ENCODE measurements around the gene C1R. TPM values are rescaled to one million over a fixed set of nuclear protein-coding genes. Genes with fewer than 3 reads are reported as not detected.

C1R gene
- total RNA-seq, 4 donors from 2014 or later = 68.5 to 154 (median 125) TPM

- H3K36me3 ChIP-seq = no peaks in the 10 kb centered on the region
- peak in 1 of 3 donors; percentile 31 for TF ChIP-seq POLR2AphosphoS5 (IDR thresholded peaks at IDR 0.05)
- no peak for TF ChIP-seq CTCF (IDR thresholded peaks at IDR 0.05)
- H3K4me3 ChIP-seq = peak overlapping the region; percentile 27 to 49 (median 34)
- H3K4me1 ChIP-seq = peaks cover 4 to 38% (median 5%) of the 10 kb centered on the region in 4 donors
- H3K9me3 ChIP-seq = no peaks in the 10 kb centered on the region
- DNase-seq = peak; percentile 22
- intact Hi-C loops (cut with DNase I; ENCODE audit: low total_unique reads) = loop anchor here (2.0 kb wide), 1 partner anchor 31 kb away; the partner anchor contains the start of gene C1S
- in situ Hi-C loops (cut with MboI; ENCODE audit: low pct_ligation_motif_present in 1 of 4, low pct_unique_long_range_greater_than_20kb in 1 of 4, low sequenced_read_pairs in 3 of 4) = no loop called here
- H3K27me3 ChIP-seq = no peaks in the 10 kb centered on the region
- WGBS, 2 donors (ENCODE audit: low coverage in 1 of 2) = 43% methylated on average over 10 of the region's 10 CpGs; no CpG with 5 or more reads in 1 of the 2 donors
- peak overlapping the region; percentile 69 to 84 (median 75) for H3K27ac ChIP-seq
Observed at GRCh38 chr12:7091660-7092228, 501 bp downstream of the C1R start.

DNA sequence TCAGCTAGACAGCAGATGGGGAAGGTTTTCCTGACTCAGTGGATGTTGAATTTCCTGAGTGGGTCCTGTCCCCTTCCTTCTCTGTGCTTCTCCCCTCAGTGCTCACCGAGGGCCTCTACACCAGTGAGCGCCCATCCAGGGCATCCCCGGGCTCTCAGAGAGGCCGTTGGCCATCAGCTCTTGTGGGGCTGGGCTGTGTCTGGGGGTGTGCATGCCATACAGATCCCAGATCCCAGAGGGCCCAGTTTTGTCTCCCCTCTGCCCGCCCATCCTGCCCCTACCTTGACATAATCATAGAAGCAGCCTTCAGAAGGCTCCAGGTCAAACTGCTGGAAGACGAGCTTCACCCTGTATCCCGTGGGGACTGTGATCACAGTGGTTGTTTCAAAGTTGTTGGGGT, 1.1 kb downstream of the C1R start:
- no peak for DNase-seq
- Histone ChIP-seq H3K4me3 (peak overlapping the region in 3 of 4 donors; percentile 27 to 49 (median 37)), H3K36me3 (no peaks in the 10 kb centered on the region), H3K9me3 (no peaks in the 10 kb centered on the region), H3K4me1 (peaks cover 4 to 38% (median 5%) of the 10 kb centered on the region in 4 donors), H3K27me3 (no peaks in the 10 kb centered on the region), H3K27ac (peak overlapping the region; percentile 69 to 84 (median 75))
- WGBS, 2 donors (ENCODE audit: low coverage in 1 of 2) = 79% methylated on average over 7 of the region's 7 CpGs; no CpG with 5 or more reads in 1 of the 2 donors
- in situ Hi-C loops (cut with MboI; ENCODE audit: low pct_ligation_motif_present in 1 of 4, low pct_unique_long_range_greater_than_20kb in 1 of 4, low sequenced_read_pairs in 3 of 4) (no loop called here), intact Hi-C loops (cut with DNase I; ENCODE audit: low total_unique reads) (no loop called here)
- TF ChIP-seq POLR2AphosphoS5 (IDR thresholded peaks at IDR 0.05) (no peak), POLR2A (IDR thresholded peaks at IDR 0.05) (no peak), CTCF (IDR thresholded peaks at IDR 0.05) (no peak), EP300 (IDR thresholded peaks at IDR 0.05; ENCODE audit: low read depth) (no peak)

- DNase-seq = no peak
- intact Hi-C loops (cut with DNase I; ENCODE audit: low total_unique reads) (no loop called here), in situ Hi-C loops (cut with MboI; ENCODE audit: low pct_ligation_motif_present in 1 of 4, low pct_unique_long_range_greater_than_20kb in 1 of 4, low sequenced_read_pairs in 3 of 4) (no loop called here)
Observed at GRCh38 chr12:7090222-7090998, 1.8 kb downstream of the C1R start.

More at GRCh38 chr12:7090222-7090998, 1.8 kb downstream of the C1R start:
- no peaks in the 10 kb centered on the region for H3K36me3 ChIP-seq
- 60 to 81% methylated on average over 1 to 16 of the region's 16 CpGs for WGBS, 2 donors (ENCODE audit: low coverage in 1 of 2)
- no peaks in the 10 kb centered on the region for H3K27me3 ChIP-seq
- peaks cover 4 to 38% (median 5%) of the 10 kb centered on the region in 4 donors for H3K4me1 ChIP-seq
- no peaks in the 10 kb centered on the region for H3K9me3 ChIP-seq
- peak overlapping the region in 3 of 4 donors; percentile 27 to 49 (median 37) for H3K4me3 ChIP-seq
- peak overlapping the region; percentile 69 to 84 (median 75) for H3K27ac ChIP-seq
- TF ChIP-seq CTCF (IDR thresholded peaks at IDR 0.05) (no peak), POLR2AphosphoS5 (IDR thresholded peaks at IDR 0.05) (peak in 1 of 3 donors; percentile 36)
